Skin epidermis (tissue), 12 donors: ENCODE data around the gene SRD5A1.

Experiments
- H3K27ac ChIP-seq, 21 experiments: fragments of 200-600 bp; sonication (generic) in 11 of 21; one replicate each; pipeline ENCODE4 v1.5.0; 2020; ENCODE audit warnings: mild to moderate bottlenecking in 3 of 21, inconsistent platforms in 2 of 21, moderate library complexity in 2 of 21
- H3K4me3 ChIP-seq, 7 experiments: fragments of 200-600 bp; sonication (generic) in 2 of 7; one replicate each; pipeline ENCODE4 v1.5.0; 2020; ENCODE audit warnings: inconsistent platforms in 2 of 7, mild to moderate bottlenecking in 2 of 7, moderate library complexity in 1 of 7

SRD5A1 gene

GRCh38 chr5:6602441-6602840 is 30.8 kb upstream of the SRD5A1 start:
- Histone ChIP-seq H3K4me3 (no peak overlapping the region), H3K27ac (no peak overlapping the region)

GRCh38 chr5:6603643-6604042 is 29.6 kb upstream of the SRD5A1 start:
- Histone ChIP-seq H3K27ac (no peak overlapping the region), H3K4me3 (no peak overlapping the region)

GRCh38 chr5:6604341-6604740 is 28.9 kb upstream of the SRD5A1 start:
- no peak overlapping the region for H3K4me3 ChIP-seq
- no peak overlapping the region for H3K27ac ChIP-seq

- no peak overlapping the region for H3K27ac ChIP-seq
- H3K4me3 ChIP-seq, result no peak overlapping the region
Measured at GRCh38 chr5:6604946-6605345, 28.3 kb upstream of the SRD5A1 start.

GRCh38 chr5:6606884-6607558 is 26.2 kb upstream of the SRD5A1 start:
- H3K4me3 ChIP-seq, result no peak overlapping the region
- no peak overlapping the region for H3K27ac ChIP-seq

GRCh38 chr5:6607559-6607936 is 25.7 kb upstream of the SRD5A1 start:
- no peak overlapping the region for H3K27ac ChIP-seq
- no peak overlapping the region for H3K4me3 ChIP-seq

- Histone ChIP-seq H3K4me3 (no peak overlapping the region), H3K27ac (no peak overlapping the region)
Measured at GRCh38 chr5:6608016-6608415, 25.2 kb upstream of the SRD5A1 start.

- H3K4me3 ChIP-seq, result no peak overlapping the region
- no peak overlapping the region for H3K27ac ChIP-seq
Measured at GRCh38 chr5:6611334-6612256, 21.6 kb upstream of the SRD5A1 start.

GRCh38 chr5:6615034-6615815 is 18.0 kb upstream of the SRD5A1 start:
- no peak overlapping the region for H3K27ac ChIP-seq
- H3K4me3 ChIP-seq, result no peak overlapping the region

- no peak overlapping the region for H3K27ac ChIP-seq
- no peak overlapping the region for H3K4me3 ChIP-seq
Measured at GRCh38 chr5:6616632-6617031, 16.6 kb upstream of the SRD5A1 start.

GRCh38 chr5:6623228-6623627 is 10.0 kb upstream of the SRD5A1 start:
- Histone ChIP-seq H3K27ac (no peak overlapping the region), H3K4me3 (no peak overlapping the region)

- Histone ChIP-seq H3K4me3 (no peak overlapping the region), H3K27ac (no peak overlapping the region)
Measured at GRCh38 chr5:6623941-6624340, 9.3 kb upstream of the SRD5A1 start.

- no peak overlapping the region for H3K27ac ChIP-seq
- no peak overlapping the region for H3K4me3 ChIP-seq
Measured at GRCh38 chr5:6626508-6626907, 6.7 kb upstream of the SRD5A1 start.

GRCh38 chr5:6631441-6631840 is 1.8 kb upstream of the SRD5A1 start:
- peak overlapping the region in 2 of 21 experiments; percentile 94 to 98 for H3K27ac ChIP-seq
- H3K4me3 ChIP-seq, result peak overlapping the region in 2 of 7 experiments; percentile 92 to 99

GRCh38 chr5:6632324-6632887 is 834 bp upstream of the SRD5A1 start:
- peak overlapping the region; percentile 83 to 99 (median 91) for H3K4me3 ChIP-seq
- peak overlapping the region; percentile 92 to 100 (median 98) for H3K27ac ChIP-seq

GRCh38 chr5:6633469-6634245 is 417 bp downstream of the SRD5A1 start:
- H3K27ac ChIP-seq, result peak overlapping the region; percentile 68 to 100 (median 98)
- peak overlapping the region; percentile 83 to 99 (median 91) for H3K4me3 ChIP-seq

GRCh38 chr5:6634306-6634705 is 1.1 kb downstream of the SRD5A1 start:
- Histone ChIP-seq H3K27ac (peak overlapping the region in 20 of 21 experiments; percentile 68 to 100 (median 98)), H3K4me3 (peak overlapping the region; percentile 83 to 99 (median 91))

- Histone ChIP-seq H3K27ac (peak overlapping the region in 17 of 21 experiments; percentile 21 to 100 (median 98)), H3K4me3 (peak overlapping the region; percentile 83 to 99 (median 91))
Measured at GRCh38 chr5:6634788-6635430, 1.7 kb downstream of the SRD5A1 start.

GRCh38 chr5:6636293-6636692 is 3.1 kb downstream of the SRD5A1 start:
- H3K27ac ChIP-seq, result peak overlapping the region in 17 of 21 experiments; percentile 4 to 99 (median 55)

More at GRCh38 chr5:6636293-6636692, 3.1 kb downstream of the SRD5A1 start:
- H3K4me3 ChIP-seq, result peak overlapping the region in 1 of 7 experiments; percentile 15
